GM18507 (cell line): ENCODE results near the gene C16orf89.
"Not testable (repeated sequence)": the region's sequence is repeated elsewhere in the genome, so short reads cannot be mapped to it uniquely, and the experiment has no call there.

Experiments
- DNase-seq: peaks from one replicate; pipeline ENCODE4 v3.0.0; 2011; ENCODE audit warnings: low read depth; ENCODE audit not compliant: insufficient read length; ENCODE audit errors: extremely low spot score
- FAIRE-seq: peaks from 2 replicates; lab custom pipeline; 2011; peaks lifted over from hg19 to GRCh38; lab: Jason Lieb, UNC

C16orf89 gene

GRCh38 chr16:5065326-5065725 is 430 bp downstream of the C16orf89 start:
- no peak for FAIRE-seq
- no peak for DNase-seq

- DNase-seq, result no peak
Observed at GRCh38 chr16:5064915-5065314, 841 bp downstream of the C16orf89 start.

GRCh38 chr16:5062790-5063765 is 2.7 kb downstream of the C16orf89 start:
- no peak for FAIRE-seq
- no peak for DNase-seq

More at GRCh38 chr16:5064915-5065314, 841 bp downstream of the C16orf89 start:
- FAIRE-seq, result no peak

- FAIRE-seq (no peak), DNase-seq (peak; percentile 22)
Observed at GRCh38 chr16:5062051-5062450, 3.7 kb downstream of the C16orf89 start.

- FAIRE-seq (no peak), DNase-seq (no peak)
Observed at GRCh38 chr16:5060073-5060641, 5.6 kb downstream of the C16orf89 start.

GRCh38 chr16:5059386-5060072 is 6.2 kb downstream of the C16orf89 start:
- no peak for DNase-seq
- no peak for FAIRE-seq

GRCh38 chr16:5058476-5058875 is 7.3 kb downstream of the C16orf89 start:
- no peak for DNase-seq
- no peak for FAIRE-seq

- FAIRE-seq, result peak; percentile 12
- peak; percentile 40 for DNase-seq
Observed at GRCh38 chr16:5056352-5056751, 9.4 kb downstream of the C16orf89 start.

GRCh38 chr16:5054876-5055865 is 10.6 kb downstream of the C16orf89 start:
- FAIRE-seq, result no peak
- DNase-seq, result no peak

- FAIRE-seq, result no peak
Observed at GRCh38 chr16:5046914-5047313, 18.8 kb downstream of the C16orf89 start.

GRCh38 chr16:5045499-5046115 is 20.1 kb downstream of the C16orf89 start:
- DNase-seq (no peak), FAIRE-seq (no peak)

More at GRCh38 chr16:5046914-5047313, 18.8 kb downstream of the C16orf89 start:
- no peak for DNase-seq

GRCh38 chr16:5044581-5044980 is 21.2 kb downstream of the C16orf89 start:
- FAIRE-seq, result not testable (repeated sequence)

GRCh38 chr16:5044011-5044540 is 21.7 kb downstream of the C16orf89 start:
- DNase-seq, result no peak
- no peak for FAIRE-seq

More at GRCh38 chr16:5044581-5044980, 21.2 kb downstream of the C16orf89 start:
- DNase-seq, result not testable (repeated sequence)

- no peak for FAIRE-seq
- no peak for DNase-seq
Observed at GRCh38 chr16:5042574-5043171, 23.1 kb downstream of the C16orf89 start.

GRCh38 chr16:5041600-5042133 is 24.1 kb downstream of the C16orf89 start:
- DNase-seq (no peak), FAIRE-seq (peak; percentile 71)

GRCh38 chr16:5040451-5040850 is 25.3 kb downstream of the C16orf89 start:
- DNase-seq (no peak), FAIRE-seq (no peak)

- no peak for DNase-seq
- no peak for FAIRE-seq
Observed at GRCh38 chr16:5036228-5037156, 29.3 kb downstream of the C16orf89 start.
